Limb (tissue), 2 donors: ENCODE measurements around the gene WASHC3.
"Not testable (repeated sequence)": the region's sequence is repeated elsewhere in the genome, so short reads cannot be mapped to it uniquely, and the experiment has no call there.

Experiments used
- DNase-seq, 2 donors: peaks; one replicate each; pipeline ENCODE4 v3.0.0-alpha.2; 2016; ENCODE audit errors: extremely low spot score in 2 of 2

WASHC3 gene

GRCh38 chr12:102061560-102062418, at the start of gene WASHC3:
WASHC3 (minus strand) TSS chr12:102061991; CDS start chr12:102061962, 29 bp downstream.
- peak; percentile 96 for DNase-seq

GRCh38 chr12:102110782-102111181, 49.0 kb upstream of the WASHC3 start:
- no peak for DNase-seq

- no peak for DNase-seq
Measured at GRCh38 chr12:102107970-102108369, 46.2 kb upstream of the WASHC3 start.

GRCh38 chr12:102106905-102107304, 45.1 kb upstream of the WASHC3 start:
- no peak for DNase-seq

- DNase-seq: no peak
Measured at GRCh38 chr12:102096855-102097254, 35.1 kb upstream of the WASHC3 start.

- DNase-seq: peak in 1 of 2 donors; percentile 21
Measured at GRCh38 chr12:102095677-102096263, 34.0 kb upstream of the WASHC3 start.

GRCh38 chr12:102093319-102093718, 31.5 kb upstream of the WASHC3 start:
- peak in 1 of 2 donors; percentile 24 for DNase-seq

GRCh38 chr12:102089228-102089835, 27.5 kb upstream of the WASHC3 start:
- not testable (repeated sequence) for DNase-seq

- no peak for DNase-seq
Measured at GRCh38 chr12:102080842-102081241, 19.1 kb upstream of the WASHC3 start.

GRCh38 chr12:102072092-102072491, 10.3 kb upstream of the WASHC3 start:
- DNase-seq: not testable (repeated sequence)

GRCh38 chr12:102069707-102070106, 7.9 kb upstream of the WASHC3 start:
- DNase-seq: no peak

GRCh38 chr12:102067574-102068258, 5.9 kb upstream of the WASHC3 start:
- DNase-seq: no peak

GRCh38 chr12:102064476-102064875, 2.7 kb upstream of the WASHC3 start:
- no peak for DNase-seq

GRCh38 chr12:102063069-102063468, 1.3 kb upstream of the WASHC3 start:
- DNase-seq: no peak

GRCh38 chr12:102062419-102062806, 622 bp upstream of the WASHC3 start:
- DNase-seq: no peak

GRCh38 chr12:102061096-102061559, 663 bp downstream of the WASHC3 start:
- peak in 1 of 2 donors; percentile 4 for DNase-seq

GRCh38 chr12:102059343-102059742, 2.4 kb downstream of the WASHC3 start:
- no peak for DNase-seq

- DNase-seq: no peak
Measured at GRCh38 chr12:102054345-102054744, 7.4 kb downstream of the WASHC3 start.

- no peak for DNase-seq
Measured at GRCh38 chr12:102053062-102053349, 8.8 kb downstream of the WASHC3 start.

- no peak for DNase-seq
Measured at GRCh38 chr12:102052192-102053061, 9.4 kb downstream of the WASHC3 start.

- no peak for DNase-seq
Measured at GRCh38 chr12:102051431-102051965, 10.3 kb downstream of the WASHC3 start.
